D721Med (cell line): ENCODE measurements around the gene EIF5A2.
"Not testable (repeated sequence)": the region's sequence is repeated elsewhere in the genome, so short reads cannot be mapped to it uniquely, and the experiment has no call there.

Experiments used
- DNase-seq: peaks from one replicate; pipeline ENCODE4 v3.0.0; 2011; ENCODE audit warnings: low spot score; ENCODE audit not compliant: insufficient read length
- FAIRE-seq: peaks from 2 replicates; lab custom pipeline; 2011; peaks lifted over from hg19 to GRCh38; lab: Jason Lieb, UNC
- TF ChIP-seq, protein P1 (sequence below): IDR thresholded peaks from 2 replicates; pipeline ENCODE4 v1.5.1; 2012; ENCODE audit warnings: mild to moderate bottlenecking, control low read depth; ENCODE audit not compliant: insufficient read depth; ENCODE audit errors: missing control alignments

EIF5A2 gene

DNA sequence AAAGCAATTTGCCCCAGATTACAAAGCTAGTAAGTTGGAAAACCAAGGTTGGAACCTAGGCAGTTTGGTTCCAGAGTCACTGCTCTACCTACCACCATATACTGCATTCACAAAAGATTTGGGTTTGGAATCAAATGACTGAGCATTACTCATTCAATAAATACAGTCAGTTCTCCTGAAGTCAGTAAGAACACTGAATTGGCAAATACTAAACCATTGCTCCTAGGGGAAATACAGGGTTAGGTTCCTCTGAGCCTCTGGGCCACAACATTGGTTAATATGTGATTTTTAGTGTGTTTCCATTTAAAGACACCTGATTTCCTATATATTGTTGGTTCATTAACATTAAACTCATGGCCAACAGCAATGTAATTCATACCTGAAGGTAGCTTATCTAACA is 2.1 kb upstream of the EIF5A2 start:
- no peak for FAIRE-seq
- TF ChIP-seq, protein P1, sequence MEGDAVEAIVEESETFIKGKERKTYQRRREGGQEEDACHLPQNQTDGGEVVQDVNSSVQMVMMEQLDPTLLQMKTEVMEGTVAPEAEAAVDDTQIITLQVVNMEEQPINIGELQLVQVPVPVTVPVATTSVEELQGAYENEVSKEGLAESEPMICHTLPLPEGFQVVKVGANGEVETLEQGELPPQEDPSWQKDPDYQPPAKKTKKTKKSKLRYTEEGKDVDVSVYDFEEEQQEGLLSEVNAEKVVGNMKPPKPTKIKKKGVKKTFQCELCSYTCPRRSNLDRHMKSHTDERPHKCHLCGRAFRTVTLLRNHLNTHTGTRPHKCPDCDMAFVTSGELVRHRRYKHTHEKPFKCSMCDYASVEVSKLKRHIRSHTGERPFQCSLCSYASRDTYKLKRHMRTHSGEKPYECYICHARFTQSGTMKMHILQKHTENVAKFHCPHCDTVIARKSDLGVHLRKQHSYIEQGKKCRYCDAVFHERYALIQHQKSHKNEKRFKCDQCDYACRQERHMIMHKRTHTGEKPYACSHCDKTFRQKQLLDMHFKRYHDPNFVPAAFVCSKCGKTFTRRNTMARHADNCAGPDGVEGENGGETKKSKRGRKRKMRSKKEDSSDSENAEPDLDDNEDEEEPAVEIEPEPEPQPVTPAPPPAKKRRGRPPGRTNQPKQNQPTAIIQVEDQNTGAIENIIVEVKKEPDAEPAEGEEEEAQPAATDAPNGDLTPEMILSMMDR = no peak
- no peak for DNase-seq

DNA sequence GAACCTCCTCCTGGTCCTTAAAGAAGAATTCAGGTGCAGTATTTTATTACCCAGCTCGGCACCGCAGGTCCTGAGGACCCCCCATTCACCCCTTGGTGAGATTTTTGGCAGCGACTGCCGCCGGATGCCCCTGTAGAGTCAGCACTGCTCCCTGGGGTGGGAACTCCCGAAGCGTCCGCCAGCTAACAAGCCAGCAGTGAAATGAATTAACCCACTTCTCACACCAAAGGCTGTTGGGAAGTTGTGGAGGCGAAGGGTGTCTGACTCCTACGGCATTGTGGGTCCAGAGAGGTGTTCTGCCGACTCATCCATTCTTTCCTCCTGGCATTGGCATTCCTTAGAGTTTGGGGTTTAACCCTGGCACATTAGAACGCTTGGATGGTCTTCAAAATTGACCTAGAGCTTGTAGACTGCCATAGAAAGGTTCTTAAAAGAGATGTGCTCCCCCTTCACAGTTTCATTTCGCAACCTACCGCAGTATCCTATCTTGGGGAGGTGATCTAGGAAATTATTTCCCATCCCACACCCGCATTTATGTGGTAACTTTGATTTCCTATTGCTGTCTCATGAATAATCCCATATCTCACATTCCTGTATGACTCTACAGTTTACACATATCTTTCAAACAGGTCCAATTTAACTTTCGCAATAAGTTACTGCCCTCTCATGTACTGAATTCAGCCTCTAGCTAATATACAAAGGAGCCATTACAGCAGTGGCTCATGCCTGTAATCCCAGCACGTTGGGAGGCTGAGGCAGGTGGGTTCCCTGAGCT is 879 bp upstream of the EIF5A2 start:
- TF ChIP-seq, protein P1 = no peak
- DNase-seq (no peak), FAIRE-seq (no peak)

DNA sequence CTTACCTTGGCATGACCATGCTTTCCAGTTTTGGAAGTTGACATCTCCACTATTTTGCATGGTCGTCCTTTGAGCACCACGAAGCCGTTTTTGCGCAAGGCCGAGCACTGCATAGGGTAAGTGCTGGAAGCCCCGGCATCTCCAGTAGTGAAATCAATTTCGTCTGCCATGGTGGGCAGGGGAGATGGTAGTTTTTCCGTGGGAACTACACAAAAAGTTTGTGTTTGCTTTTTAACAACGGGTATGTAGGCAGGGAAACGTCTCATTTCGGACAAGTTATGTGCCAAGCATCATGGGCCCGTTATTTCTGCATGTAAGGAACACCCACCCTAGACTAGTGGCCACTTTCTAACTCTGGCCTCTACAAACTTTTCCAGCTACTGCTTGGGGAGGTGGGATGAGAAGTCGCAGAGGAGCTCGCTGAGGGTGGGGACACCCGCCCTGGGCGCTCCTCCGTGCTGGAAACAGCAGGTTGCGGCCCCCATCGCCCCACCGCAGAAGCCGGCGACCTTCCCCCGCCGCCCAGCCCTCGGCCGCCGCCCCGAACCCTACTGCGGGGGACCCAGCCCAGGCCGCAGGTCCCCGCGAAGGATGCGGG is 701 bp downstream of the EIF5A2 start:
- FAIRE-seq = no peak
- TF ChIP-seq, protein P1 = no peak
- DNase-seq = no peak

DNA sequence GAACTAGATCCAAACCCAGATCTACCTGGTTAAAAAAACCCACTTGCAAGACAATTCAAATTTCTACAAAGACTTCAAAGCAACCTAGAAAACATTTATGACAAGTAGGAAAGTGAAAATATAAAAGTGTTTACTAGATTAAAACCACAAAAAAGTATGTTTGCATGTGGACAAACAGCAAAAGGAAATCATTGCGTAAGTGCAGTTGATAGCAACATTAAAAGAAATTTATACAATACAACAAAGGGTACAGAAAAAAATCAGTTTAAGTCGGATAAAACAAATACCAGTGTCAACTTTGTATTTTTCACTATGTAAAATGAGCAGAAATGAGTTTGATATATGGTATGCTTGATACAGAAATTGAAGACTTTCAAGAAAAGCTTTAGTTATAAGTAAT is 2.6 kb downstream of the EIF5A2 start:
- DNase-seq (no peak), FAIRE-seq (no peak)
- TF ChIP-seq, protein P1 = no peak

DNA sequence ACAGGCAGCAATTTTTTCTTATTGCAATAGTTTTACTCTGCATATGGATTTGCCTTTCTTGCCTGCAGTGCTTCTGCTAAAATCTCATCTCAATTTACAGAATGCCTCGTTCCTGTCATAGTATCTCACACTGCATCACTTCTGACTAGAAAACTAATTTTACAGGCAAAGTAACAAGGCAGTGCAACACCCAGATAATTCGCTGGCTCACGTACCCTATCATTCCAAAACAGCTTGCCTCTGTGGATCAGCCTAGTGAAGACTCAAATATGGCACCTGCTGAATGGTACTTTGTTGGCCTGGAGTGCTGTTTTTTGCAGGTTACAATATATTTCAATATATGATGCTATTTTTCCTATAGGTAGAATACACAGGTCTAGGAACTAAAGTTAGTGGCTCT is 5.3 kb downstream of the EIF5A2 start:
- no peak for FAIRE-seq
- TF ChIP-seq, protein P1 = no peak
- DNase-seq = no peak

DNA sequence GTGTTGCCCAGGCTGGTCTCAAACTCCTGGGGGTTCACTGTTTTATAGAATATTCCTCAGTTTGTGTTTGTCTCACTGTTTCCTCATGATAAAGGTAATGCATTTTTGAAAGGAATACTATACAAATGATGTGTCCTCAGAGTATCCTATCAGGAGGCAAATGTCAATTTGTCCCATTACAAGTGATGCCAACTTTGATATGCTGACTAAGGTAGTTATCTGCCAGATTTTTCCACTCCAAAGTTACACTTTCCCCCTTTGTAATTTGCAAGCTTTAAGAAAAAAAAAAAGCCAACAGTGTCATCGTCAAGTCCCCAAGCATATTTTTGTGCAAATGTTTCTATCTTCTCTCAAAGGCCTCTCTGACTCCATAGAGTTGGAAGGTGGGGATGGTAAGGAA is 9.0 kb downstream of the EIF5A2 start:
- TF ChIP-seq, protein P1 = no peak
- FAIRE-seq = no peak
- DNase-seq = no peak

DNA sequence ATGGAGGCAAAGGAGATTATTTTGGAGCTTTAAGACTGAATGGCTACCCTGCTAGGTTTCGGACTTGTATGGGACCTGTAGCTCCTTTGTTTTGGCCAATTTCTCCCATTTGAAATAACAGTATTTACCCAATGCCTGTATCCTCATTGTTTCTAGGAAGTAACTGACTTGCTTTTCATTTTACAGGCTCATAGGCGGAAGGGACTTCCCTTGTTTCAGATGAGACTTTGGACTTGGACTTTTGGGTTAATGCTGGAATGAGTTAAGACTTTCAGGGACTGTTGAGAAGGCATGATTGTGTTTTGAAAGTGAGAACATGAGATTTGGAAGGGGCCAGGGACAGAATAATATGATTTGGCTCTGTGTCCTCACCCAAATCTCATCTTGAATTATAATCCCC is 10.5 kb downstream of the EIF5A2 start:
- DNase-seq (no peak), FAIRE-seq (no peak)

DNA sequence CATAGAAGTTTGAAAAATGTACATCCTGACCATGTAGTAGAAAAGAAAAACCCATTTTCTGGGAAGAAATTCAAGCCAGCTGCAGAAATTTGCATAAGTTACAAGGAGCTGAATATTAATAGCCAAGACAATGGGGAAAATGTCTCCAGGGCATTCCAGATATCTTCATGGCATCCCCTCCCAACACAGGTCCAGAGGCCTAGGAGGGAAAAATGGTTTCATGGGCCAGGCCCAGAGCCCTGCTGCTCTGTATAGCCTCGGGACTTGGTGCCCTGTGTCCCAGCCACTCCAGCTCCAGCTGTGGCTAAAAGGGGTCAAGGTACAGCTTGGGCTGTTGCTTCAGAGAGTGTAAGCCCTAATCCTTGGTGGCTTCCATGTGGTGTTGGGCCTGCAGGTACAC is 11.2 kb downstream of the EIF5A2 start:
- not testable (repeated sequence) for DNase-seq, FAIRE-seq

More for the DNA sequence above, 10.5 kb downstream of the EIF5A2 start:
- TF ChIP-seq, protein P1 = no peak
